NCI-H1694 treated with DMSO at 0.1 percent for 48 hours (cell line): ENCODE measurements around the gene TYK2.
"Not testable (repeated sequence)": the region's sequence is repeated elsewhere in the genome, so short reads cannot be mapped to it uniquely, and the experiment has no call there.

Experiments
- DNase-seq: peaks from one replicate; lab custom pipeline; 2025; lab: John Stamatoyannopoulos, UW

Gene TYK2

GRCh38 chr19:10407096-10407495 is 26.7 kb upstream of the TYK2 start:
- no peak for DNase-seq

- DNase-seq, result no peak
Measured at GRCh38 chr19:10406191-10406590, 25.8 kb upstream of the TYK2 start.

- DNase-seq, result no peak
Measured at GRCh38 chr19:10404888-10405820, 24.8 kb upstream of the TYK2 start.

GRCh38 chr19:10403137-10404021 is 23.0 kb upstream of the TYK2 start, which contains the start of gene CDC37:
TSS of gene CDC37 (minus strand) at chr19:10403542. CDS start at chr19:10403479, 63 bp downstream.
- DNase-seq, result peak; percentile 83

- DNase-seq, result no peak
Measured at GRCh38 chr19:10402441-10403038, 22.2 kb upstream of the TYK2 start.

- no peak for DNase-seq
Measured at GRCh38 chr19:10399878-10400277, 19.5 kb upstream of the TYK2 start.

- not testable (repeated sequence) for DNase-seq
Measured at GRCh38 chr19:10399340-10399739, 19.0 kb upstream of the TYK2 start.

GRCh38 chr19:10398819-10399218 is 18.4 kb upstream of the TYK2 start:
- DNase-seq, result no peak

- no peak for DNase-seq
Measured at GRCh38 chr19:10395917-10396316, 15.5 kb upstream of the TYK2 start.

GRCh38 chr19:10395436-10395835 is 15.1 kb upstream of the TYK2 start:
- DNase-seq, result no peak

GRCh38 chr19:10395003-10395402 is 14.6 kb upstream of the TYK2 start:
- DNase-seq, result no peak

GRCh38 chr19:10393137-10393536 is 12.8 kb upstream of the TYK2 start:
- no peak for DNase-seq

- no peak for DNase-seq
Measured at GRCh38 chr19:10392120-10392519, 11.7 kb upstream of the TYK2 start.

- peak; percentile 27 for DNase-seq
Measured at GRCh38 chr19:10390652-10391286, 10.4 kb upstream of the TYK2 start.

- DNase-seq, result no peak
Measured at GRCh38 chr19:10389863-10390262, 9.5 kb upstream of the TYK2 start.

- DNase-seq, result peak; percentile 68
Measured at GRCh38 chr19:10388957-10389356, 8.6 kb upstream of the TYK2 start.

- no peak for DNase-seq
Measured at GRCh38 chr19:10384580-10384979, 4.2 kb upstream of the TYK2 start.

GRCh38 chr19:10383223-10383499 is 2.8 kb upstream of the TYK2 start:
- DNase-seq, result not testable (repeated sequence)

- DNase-seq, result no peak
Measured at GRCh38 chr19:10379880-10380312, 476 bp downstream of the TYK2 start.

GRCh38 chr19:10378124-10378523 is 2.2 kb downstream of the TYK2 start:
- no peak for DNase-seq

GRCh38 chr19:10377140-10377640 is 3.2 kb downstream of the TYK2 start:
- not testable (repeated sequence) for DNase-seq

GRCh38 chr19:10374931-10375330 is 5.4 kb downstream of the TYK2 start:
- no peak for DNase-seq
